GM18517 (cell line): Measurements from ENCODE around the gene AMELX.

Experiments
- ATAC-seq: cut with Tn5 transposase; IDR thresholded peaks from one replicate; pipeline ENCODE4 v1.9.1; 2021; ENCODE audit warnings: mild to moderate bottlenecking, moderate library complexity; ENCODE audit not compliant: unreplicated experiment

Gene AMELX

DNA sequence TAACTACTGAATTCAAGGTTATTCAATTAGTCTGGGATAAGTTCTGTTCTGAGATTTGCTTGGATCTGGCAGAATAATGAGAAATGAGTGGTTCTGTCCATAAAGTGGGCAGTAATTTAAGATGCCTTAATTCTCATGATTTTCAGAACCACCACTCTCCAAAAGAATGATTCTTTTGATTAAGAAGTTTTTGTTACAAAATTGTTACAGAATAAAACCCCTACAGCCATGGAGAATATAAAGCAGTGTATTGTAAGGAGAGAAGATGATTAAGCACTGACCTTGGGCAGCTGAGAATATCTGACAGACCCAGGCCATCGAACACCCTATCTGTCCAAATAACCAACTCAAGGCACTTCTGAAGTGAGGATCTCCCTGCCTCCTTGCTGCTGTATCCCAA, 12.4 kb downstream of the AMELX start:
- no peak for ATAC-seq

DNA sequence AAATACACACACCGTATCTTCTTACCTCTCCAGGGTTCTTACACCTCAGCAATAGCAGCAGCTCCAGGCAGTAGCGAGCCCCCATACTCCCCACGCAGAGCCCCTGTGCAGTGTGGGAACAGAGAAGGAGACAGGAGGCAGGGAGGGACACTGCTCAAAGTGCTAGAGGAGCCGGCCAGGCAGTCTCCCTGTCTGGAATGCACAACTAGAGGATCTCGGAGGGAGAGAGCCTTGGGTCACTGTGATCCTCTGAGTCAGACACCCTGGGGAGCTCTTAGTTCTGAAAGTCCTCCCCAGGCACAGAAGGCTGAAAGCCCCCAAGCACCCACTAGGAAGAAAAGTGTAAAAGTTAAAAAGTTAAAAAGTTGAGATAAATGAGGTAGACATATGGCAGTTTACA, 16.0 kb downstream of the AMELX start:
- no peak for ATAC-seq

DNA sequence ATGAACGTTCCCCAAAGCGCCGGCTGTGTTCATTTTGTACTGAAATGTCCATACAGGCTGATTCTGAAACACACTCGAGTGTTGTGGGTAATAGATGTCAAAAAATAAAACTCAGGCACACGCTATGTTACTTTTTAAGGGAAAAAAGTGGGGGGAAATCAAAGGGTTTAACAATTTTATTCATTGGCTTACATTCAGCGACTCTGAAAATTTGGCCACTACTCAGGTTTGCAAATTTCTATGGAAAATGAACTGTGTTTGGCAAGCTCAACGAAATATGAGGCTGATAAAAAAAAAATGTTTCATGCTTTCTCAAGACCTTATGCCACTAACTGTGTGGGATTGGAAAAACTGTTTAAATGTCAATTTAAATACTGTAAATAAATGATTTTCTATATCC, 18.5 kb downstream of the AMELX start:
- no peak for ATAC-seq

DNA sequence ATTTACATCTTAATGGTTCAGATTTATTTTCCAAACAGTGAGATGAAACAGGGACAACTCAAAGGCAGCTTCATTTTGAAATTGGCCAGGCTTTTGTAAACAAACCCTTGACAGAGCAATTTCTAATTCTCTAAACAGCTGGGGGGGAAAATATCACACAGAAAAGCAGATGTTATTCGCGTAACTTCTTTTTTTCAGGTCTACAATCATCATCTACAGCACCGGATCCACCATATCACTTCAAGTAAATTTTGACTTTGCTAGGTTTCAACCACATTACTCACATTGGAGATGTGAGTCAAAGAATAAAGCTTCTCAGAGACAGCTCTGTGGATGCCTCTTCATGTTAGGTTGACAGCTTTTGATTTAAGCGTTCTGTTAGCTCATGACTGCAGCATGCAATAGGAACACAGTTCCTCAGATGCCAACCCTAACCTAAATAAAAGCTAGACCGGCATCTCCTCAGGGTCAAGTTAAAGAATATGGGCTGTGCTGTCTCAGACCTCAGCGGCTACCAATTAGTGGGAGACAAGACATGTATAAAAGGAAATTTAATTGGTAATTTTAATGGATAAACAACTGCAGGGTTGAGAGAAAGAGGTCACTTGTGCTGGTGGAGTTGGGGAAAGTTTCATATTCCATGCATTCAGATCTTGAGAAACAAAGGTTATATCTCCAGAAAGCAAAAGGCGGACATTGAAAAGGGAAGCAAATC, 26.8 kb downstream of the AMELX start:
- ATAC-seq: no peak

DNA sequence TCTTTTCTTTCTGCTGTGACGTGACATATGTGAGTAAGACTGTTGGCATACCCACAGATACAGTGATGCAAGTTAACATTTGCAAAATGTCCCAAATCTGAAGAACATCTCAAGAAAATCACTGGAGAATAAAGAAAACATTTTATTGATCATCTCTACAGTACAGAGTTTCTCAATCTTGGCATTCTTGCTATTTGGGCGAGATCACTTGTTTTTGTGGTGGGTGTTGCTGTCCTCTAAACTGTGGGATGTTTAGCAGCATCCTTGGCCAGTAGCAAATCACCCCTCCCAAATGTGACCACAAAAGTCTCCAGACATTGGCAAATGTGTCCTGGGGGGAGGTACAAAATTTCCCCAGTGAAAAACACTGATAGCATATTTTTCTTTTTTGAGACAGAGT, 28.8 kb downstream of the AMELX start:
- no peak for ATAC-seq

DNA sequence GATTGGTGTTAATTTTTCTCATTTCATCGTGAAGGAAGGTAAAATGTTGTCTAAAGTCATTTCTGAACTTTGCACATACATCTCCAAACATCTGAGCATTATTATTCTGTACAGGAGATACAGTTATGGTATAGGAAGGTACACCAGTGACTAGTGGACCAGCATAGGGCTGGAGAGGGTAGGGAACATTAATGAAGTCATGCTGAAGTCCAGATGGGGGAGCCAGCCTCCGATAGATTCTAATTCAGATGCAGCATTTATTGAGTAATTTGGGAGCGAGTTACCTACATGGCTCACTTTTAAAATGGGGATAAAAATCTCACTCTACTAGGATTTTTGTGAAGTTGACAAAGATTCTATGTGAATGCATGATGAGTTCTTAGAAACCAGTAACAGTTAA, 34.9 kb downstream of the AMELX start:
- ATAC-seq: no peak

DNA sequence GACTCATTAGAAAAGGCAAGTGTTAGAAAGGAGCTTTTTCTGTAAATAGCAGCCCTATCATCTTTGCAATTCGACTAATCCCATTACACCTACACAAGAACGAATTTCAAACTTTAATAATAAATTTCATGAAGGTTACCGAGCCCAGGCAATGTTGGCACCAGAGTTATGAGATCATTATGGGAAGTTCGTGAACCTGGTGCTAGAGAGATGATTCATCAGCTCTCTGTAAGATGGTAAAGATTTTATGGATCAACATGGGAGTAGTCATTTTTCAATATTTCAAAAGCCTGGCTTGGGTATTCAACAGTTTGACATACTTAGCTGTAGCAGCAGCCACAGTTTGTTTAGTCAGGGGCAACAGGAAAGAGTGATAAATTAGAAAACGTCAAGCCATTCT, 35.8 kb downstream of the AMELX start:
- ATAC-seq: no peak

DNA sequence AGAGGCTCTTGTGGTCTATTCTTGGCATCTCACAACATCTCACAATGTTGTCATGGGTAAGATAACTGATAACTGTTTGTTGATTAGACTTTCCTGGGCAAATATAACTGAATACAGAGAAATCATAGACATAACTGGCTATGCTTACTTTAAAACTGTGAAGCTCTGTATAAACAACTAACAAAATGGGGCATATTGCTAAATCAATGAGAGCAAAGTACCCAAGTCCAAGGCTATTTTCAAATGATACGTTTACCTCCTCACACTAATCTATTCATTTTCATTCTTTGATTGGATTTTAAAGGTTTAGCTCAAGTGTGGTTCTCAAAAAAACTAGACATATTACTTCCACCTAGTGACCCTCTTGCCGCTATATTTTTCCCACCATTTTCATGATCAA, 38.6 kb downstream of the AMELX start:
- ATAC-seq: no peak

DNA sequence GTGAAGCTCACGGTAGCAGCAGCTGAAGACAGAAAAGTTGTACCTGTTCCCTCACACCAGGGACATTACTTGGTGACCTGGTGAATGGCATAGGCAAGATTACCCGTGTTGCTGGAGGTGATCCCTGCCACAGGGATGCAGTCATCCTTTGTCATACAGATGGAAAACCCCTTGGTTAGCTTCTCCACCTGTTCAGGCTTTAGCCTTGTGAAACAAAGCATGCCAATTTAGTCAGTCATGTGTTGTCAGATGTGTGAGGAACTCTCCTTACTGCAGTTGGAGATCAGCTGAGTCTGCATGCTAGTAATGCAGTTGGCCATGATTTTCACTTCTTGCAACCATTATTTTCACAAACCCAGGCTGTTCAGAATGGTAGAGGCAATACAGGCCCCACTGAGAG, 41.0 kb downstream of the AMELX start:
- ATAC-seq: no peak

DNA sequence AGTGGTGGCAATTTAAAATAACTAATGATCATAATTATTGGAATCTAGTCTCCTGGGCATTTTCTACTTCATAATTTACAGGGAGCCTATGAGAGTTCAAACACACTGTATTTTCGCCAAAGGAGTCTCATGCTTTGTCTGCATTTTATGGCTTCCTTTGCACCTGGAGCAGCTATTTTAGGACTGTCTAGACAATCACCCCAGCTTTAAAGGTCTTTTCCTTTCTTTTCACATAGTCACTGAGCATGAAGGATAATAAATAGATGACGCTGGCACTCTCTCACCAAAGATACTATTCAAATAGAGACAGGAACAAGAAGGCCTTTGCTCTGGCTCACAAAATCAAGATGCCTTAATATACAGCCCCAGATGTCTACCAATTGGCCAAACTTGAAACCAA, 43.0 kb downstream of the AMELX start:
- ATAC-seq: no peak

DNA sequence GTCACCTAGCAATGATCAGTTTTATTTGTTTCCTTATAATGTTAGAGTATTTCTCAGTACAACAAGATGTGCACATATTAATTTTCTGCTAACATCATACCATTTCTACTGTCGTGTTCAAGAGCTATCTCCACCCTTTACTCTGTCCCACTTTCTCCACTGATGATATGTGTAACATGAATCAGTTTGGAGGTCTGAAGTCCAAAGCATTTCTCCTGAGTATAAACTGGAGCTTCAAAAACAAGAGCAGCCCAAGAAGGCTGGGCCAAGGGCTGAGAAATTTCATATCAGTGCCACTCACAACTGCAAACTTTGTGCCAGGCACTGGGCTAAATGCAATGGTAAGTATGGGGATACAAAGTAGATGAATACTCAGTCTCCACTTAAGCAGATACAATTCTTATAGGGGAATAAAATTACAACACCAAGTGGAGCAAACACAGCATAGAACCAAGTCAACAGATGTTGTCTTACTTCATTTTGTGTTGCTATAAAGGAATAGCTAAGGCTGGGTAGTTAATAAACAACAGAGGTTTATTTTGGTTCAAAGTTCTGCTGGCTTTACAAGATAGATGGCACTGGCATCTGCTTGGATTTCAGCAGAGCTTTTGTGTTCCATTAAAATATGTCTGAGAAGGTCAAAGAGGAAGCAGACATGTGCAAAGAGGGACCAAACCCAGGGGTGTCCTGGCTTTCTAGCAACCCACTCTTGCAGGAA, 44.2 kb downstream of the AMELX start:
- no peak for ATAC-seq

DNA sequence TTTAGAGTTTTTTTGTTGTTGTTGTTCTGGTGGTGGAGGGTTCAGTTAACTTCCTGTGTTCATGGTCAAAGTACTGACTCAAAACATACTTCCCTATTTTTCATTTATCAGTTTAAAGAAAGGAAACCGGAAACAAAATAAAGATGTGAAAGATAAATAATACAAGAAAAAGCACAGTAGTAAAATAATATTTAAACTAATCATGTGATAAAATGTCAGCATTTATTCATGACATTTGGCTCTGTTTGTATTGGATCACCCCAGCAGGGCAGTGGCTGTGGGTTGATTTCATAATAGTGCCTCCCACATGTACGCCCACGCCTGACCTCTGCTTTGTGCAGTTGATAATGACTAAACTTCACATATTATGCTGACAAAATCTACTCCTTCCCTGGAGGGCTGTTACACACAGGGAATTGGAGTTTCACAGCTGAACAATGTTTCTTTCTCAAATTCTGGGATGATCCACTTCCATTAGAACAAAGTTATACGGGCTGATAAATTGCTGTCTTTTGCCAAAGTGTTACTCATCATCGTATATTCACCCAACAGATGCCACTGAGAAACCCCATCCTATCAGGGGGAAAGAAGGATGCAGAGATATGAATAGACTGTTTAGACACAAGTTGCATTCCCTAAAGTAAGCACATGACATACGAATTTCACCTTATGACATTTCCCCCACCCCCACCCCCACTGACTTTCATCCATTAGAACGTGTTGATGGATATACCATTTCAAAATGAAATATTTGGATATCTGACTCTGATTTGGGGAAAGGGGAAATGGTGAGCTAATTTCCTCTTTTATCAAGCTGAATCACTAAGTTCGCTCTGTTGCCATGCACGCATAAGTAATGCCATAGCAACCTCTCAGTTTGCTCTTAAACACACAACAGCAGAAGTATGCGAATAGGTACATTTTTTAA, 48.3 kb downstream of the AMELX start:
- peak; percentile 84 for ATAC-seq

DNA sequence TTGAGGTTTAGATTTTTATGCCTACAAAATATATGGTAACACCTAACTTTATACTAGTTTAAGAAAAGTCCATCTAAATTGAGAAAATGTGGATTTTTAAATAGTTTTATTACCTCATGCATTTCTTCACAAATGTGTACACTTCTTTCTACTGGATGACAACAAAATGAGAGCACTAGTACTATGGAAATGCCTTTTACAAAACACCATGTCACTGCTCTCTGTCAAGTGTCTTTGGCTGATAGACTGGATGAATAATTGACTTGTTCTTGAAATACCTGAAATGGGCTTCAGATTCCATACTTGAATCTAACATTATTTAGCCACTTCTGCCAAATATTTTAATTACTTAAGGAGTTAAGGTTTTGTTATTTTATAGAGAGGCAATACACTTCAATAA, 49.5 kb downstream of the AMELX start:
- no peak for ATAC-seq

DNA sequence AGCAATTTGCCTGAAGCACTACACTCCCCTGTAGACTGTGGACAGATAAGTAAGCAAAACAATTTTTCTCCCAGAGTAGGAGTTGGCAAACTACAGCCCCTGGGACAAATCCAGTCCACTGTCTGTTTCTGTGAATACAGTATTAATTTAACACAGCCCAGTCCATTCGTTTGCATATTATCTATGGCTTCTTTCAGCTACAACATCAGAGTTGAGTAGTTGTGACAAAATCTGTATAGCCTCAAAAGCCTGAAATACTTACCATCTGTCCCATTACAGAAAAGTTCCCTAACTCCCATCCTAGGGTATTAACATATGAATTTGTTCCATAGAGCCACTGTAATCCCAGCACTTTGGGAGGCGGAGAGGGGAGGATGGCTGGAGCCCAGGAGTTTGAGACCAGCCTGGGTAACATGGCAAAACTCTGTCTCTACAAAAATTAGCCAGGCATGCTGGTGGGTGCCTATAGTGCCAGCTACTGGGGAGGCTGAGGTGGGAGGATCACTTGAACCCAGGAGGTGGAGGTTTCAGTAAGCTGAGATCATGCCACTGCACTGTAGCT, 53.0 kb downstream of the AMELX start:
- ATAC-seq: no peak

DNA sequence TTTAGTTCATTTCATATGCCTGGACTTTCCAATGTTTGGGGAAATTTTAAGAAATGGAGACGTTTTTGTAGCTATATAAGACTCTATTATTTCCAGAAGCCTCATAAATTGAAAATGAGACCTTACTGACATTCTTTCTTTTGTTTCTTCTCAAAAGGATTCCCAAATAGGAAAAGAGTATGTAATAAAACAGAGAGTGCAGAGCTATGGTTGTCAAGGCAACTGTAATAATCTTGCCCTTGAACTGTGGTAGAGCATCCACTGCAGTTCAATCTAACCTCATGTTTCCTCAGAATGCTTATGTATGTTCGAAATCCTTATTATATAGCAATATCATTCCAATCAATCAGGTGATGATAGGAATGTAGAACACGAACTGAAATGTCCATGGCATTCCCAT, 54.1 kb downstream of the AMELX start:
- ATAC-seq: no peak

DNA sequence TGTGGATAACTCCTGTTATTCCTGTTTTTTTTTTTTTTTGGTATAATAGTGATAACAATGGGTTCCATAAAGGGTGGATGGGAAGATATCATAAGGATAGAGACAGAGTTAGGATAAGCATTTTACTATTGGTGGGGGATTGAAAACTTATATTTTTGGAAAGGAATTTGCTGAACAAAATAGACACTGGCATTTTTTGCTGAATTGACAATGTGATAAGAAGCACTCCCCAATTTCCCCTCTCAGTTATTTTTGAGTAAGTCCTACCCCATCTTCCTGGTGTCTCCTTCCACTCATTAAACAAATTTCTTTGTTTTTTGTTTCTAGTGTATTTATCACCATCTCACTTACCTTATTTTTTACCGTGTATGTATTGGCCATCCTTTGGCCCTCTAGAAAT, 55.8 kb downstream of the AMELX start:
- no peak for ATAC-seq

DNA sequence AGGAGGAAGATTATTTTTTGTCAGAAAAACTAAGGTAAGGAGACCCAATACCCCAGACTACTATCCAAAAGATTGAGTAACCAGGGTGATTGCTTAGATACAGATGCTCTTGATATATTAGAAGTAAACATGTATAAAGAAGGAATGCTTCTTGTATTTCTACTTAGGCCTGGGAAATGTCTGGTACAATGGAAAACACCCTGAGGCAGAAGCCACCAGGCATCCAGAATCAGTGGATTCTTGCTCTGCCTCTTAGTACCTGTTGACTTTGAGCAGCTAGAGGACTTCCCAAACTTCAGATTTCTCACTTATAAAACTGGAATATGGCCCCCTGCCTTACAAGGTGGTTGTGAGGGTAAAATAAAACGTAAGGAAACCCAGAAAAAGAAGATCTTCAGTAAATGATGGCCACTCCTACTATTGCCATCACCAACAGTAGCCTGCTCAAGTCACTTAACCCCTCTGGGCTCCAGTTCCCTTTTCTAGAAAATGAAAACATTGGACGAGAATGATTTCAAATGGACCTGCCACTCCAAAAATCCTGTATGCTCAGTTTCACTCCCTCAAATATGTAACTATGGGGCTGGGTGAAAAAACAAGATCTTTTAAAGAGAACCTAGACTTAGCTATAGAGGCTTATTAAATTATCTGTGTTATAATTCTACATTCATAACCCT, 56.6 kb downstream of the AMELX start:
- no peak for ATAC-seq
